Renal cortical epithelial cell (primary cell): ENCODE results near the gene PXYLP1. TPM values are rescaled to one million over a fixed set of nuclear protein-coding genes. Genes with fewer than 3 reads are reported as not detected.
A peak's percentile ranks its signal among the peaks of the same experiment; 100 is the strongest.

ENCODE experiments used
- DNase-seq: peaks from one replicate; pipeline ENCODE4 v3.0.0-alpha.2; 2011; ENCODE audit warnings: low read depth
- total RNA-seq: library from RNA; depleted of rRNA; stranded (reverse); fragments of >200 nt; gene quantifications from 2 replicates; pipeline ENCODE4 v1.2.3, GENCODE V29; 2014

PXYLP1 gene
- total RNA-seq, 1 donor from 2014 or later: 20.1 TPM

GRCh38 chr3:141272906-141273662 is 41.5 kb downstream of the PXYLP1 start:
- DNase-seq: no peak

GRCh38 chr3:141273700-141274410 is 42.2 kb downstream of the PXYLP1 start:
- peak; percentile 43 for DNase-seq

- DNase-seq: no peak
Measured at GRCh38 chr3:141274411-141275031, 42.9 kb downstream of the PXYLP1 start.

GRCh38 chr3:141275032-141275422 is 43.4 kb downstream of the PXYLP1 start:
- peak; percentile 48 for DNase-seq

GRCh38 chr3:141275511-141275910 is 43.9 kb downstream of the PXYLP1 start:
- no peak for DNase-seq

GRCh38 chr3:141275973-141276372 is 44.3 kb downstream of the PXYLP1 start:
- peak; percentile 51 for DNase-seq

GRCh38 chr3:141276398-141276797 is 44.8 kb downstream of the PXYLP1 start:
- no peak for DNase-seq

- DNase-seq: no peak
Measured at GRCh38 chr3:141277451-141277850, 45.8 kb downstream of the PXYLP1 start.

GRCh38 chr3:141278196-141279076 is 46.8 kb downstream of the PXYLP1 start:
- no peak for DNase-seq

GRCh38 chr3:141279077-141279967 is 47.7 kb downstream of the PXYLP1 start:
- DNase-seq: peak; percentile 37

GRCh38 chr3:141280086-141280485 is 48.5 kb downstream of the PXYLP1 start:
- DNase-seq: no peak

- DNase-seq: peak; percentile 38
Measured at GRCh38 chr3:141280690-141281089, 49.1 kb downstream of the PXYLP1 start.

GRCh38 chr3:141285570-141285969 is 53.9 kb downstream of the PXYLP1 start:
- no peak for DNase-seq

- DNase-seq: no peak
Measured at GRCh38 chr3:141286856-141287255, 55.2 kb downstream of the PXYLP1 start.

GRCh38 chr3:141287326-141287725 is 55.7 kb downstream of the PXYLP1 start:
- DNase-seq: no peak

- peak; percentile 80 for DNase-seq
Measured at GRCh38 chr3:141288336-141288990, 56.8 kb downstream of the PXYLP1 start.

- peak; percentile 72 for DNase-seq
Measured at GRCh38 chr3:141289228-141289772, 57.7 kb downstream of the PXYLP1 start.

GRCh38 chr3:141291559-141292355 is 60.1 kb downstream of the PXYLP1 start:
- DNase-seq: no peak
